Peyer's patch (tissue), 4 donors: ENCODE results near the gene NAV2. TPM values are rescaled to one million over a fixed set of nuclear protein-coding genes. Genes with fewer than 3 reads are reported as not detected.
A peak's percentile ranks its signal among the peaks of the same experiment; 100 is the strongest.

Experiments used
- DNase-seq, 3 donors: peaks; one replicate each; pipeline ENCODE4 v3.0.0-alpha.2; 2017 to 2019
- H3K27ac ChIP-seq, 4 donors: fragments of 200-600 bp; sonication (generic); one replicate each; pipeline ENCODE4 v1.5.1; 2016 to 2019
- H3K27me3 ChIP-seq, 2 donors: fragments of 200-600 bp; sonication (generic); one replicate each; pipeline ENCODE4 v1.5.1; 2019
- H3K36me3 ChIP-seq, 3 donors: fragments of 200-600 bp; sonication (generic); one replicate each; pipeline ENCODE4 v1.5.1; 2016 to 2019
- H3K4me1 ChIP-seq, 4 donors: fragments of 200-600 bp; sonication (generic); one replicate each; pipeline ENCODE4 v1.5.1; 2016 to 2019
- H3K4me3 ChIP-seq, 4 donors: fragments of 200-600 bp; sonication (generic); 1 replicate in 3 of 4; 2 replicates in 1 of 4; pipeline ENCODE4 v1.5.1; 2016 to 2019; ENCODE audit warnings: mild to moderate bottlenecking in 1 of 4
- H3K9me3 ChIP-seq, 4 donors: fragments of 200-600 bp; sonication (generic); one replicate each; pipeline ENCODE4 v1.5.1; 2016 to 2019; ENCODE audit warnings: mild to moderate bottlenecking in 1 of 4
- CTCF ChIP-seq, 6 experiments: fragments of 450-650 bp in 4 of 6; fragments of 200-600 bp in 2 of 6; sonication (generic) in 1 of 6; IDR thresholded peaks; one replicate each; pipeline ENCODE4 v1.5.1; 2017 to 2019; ENCODE audit warnings: antibody characterized with exemption in 6 of 6, mild to moderate bottlenecking in 3 of 6, moderate library complexity in 1 of 6
- POLR2A ChIP-seq, 2 donors: fragments of 450-650 bp; IDR thresholded peaks; one replicate each; pipeline ENCODE4 v1.5.1; 2017; ENCODE audit warnings: antibody characterized with exemption in 2 of 2, mild to moderate bottlenecking in 2 of 2, moderate library complexity in 2 of 2
- total RNA-seq, 4 donors: library from RNA; depleted of rRNA; stranded (reverse); fragments of >200 nt; gene quantifications; one replicate each; pipeline ENCODE4 v1.1.0, GENCODE V29; 2016

NAV2 gene
- total RNA-seq, 4 donors from 2014 or later, result 6.0 to 48.7 (median 20.1) TPM

- no peak overlapping the region for H3K4me3 ChIP-seq
- H3K9me3 ChIP-seq, result no peaks in the 10 kb centered on the region
- no peaks in the 10 kb centered on the region for H3K27me3 ChIP-seq
- H3K36me3 ChIP-seq, result peaks cover 0 to 11% (median 0%) of the 10 kb centered on the region in 3 donors
- TF ChIP-seq POLR2A (IDR thresholded peaks at IDR 0.05) (no peak), CTCF (IDR thresholded peaks at IDR 0.05) (no peak)
- H3K27ac ChIP-seq, result no peak overlapping the region
- H3K4me1 ChIP-seq, result no peaks in the 10 kb centered on the region
- no peak for DNase-seq
These were observed 216.5 kb downstream of the NAV2 start for GRCh38 chr11:19929147-19929546.

GRCh38 chr11:19929655-19930054, 217.0 kb downstream of the NAV2 start:
- Histone ChIP-seq H3K4me1 (no peaks in the 10 kb centered on the region), H3K27me3 (no peaks in the 10 kb centered on the region), H3K4me3 (no peak overlapping the region), H3K27ac (no peak overlapping the region), H3K9me3 (no peaks in the 10 kb centered on the region), H3K36me3 (peaks cover 0 to 11% (median 0%) of the 10 kb centered on the region in 3 donors)
- no peak for TF ChIP-seq POLR2A (IDR thresholded peaks at IDR 0.05)
- no peak for TF ChIP-seq CTCF (IDR thresholded peaks at IDR 0.05)
- no peak for DNase-seq

- Histone ChIP-seq H3K36me3 (peaks cover 0 to 11% (median 0%) of the 10 kb centered on the region in 3 donors), H3K4me1 (no peaks in the 10 kb centered on the region), H3K9me3 (no peaks in the 10 kb centered on the region), H3K27ac (peak overlapping the region in 1 of 4 donors; percentile 35), H3K27me3 (no peaks in the 10 kb centered on the region), H3K4me3 (no peak overlapping the region)
- no peak for DNase-seq
- no peak for TF ChIP-seq POLR2A (IDR thresholded peaks at IDR 0.05)
- no peak for TF ChIP-seq CTCF (IDR thresholded peaks at IDR 0.05)
These were observed 218.6 kb downstream of the NAV2 start for GRCh38 chr11:19931141-19931770.

GRCh38 chr11:19931771-19932369, 219.2 kb downstream of the NAV2 start:
- no peaks in the 10 kb centered on the region for H3K4me1 ChIP-seq
- H3K9me3 ChIP-seq, result no peaks in the 10 kb centered on the region
- no peaks in the 10 kb centered on the region for H3K27me3 ChIP-seq
- no peak for DNase-seq
- no peak overlapping the region for H3K4me3 ChIP-seq
- peaks cover 0 to 11% (median 0%) of the 10 kb centered on the region in 3 donors for H3K36me3 ChIP-seq
- TF ChIP-seq POLR2A (IDR thresholded peaks at IDR 0.05), result no peak
- TF ChIP-seq CTCF (IDR thresholded peaks at IDR 0.05), result no peak
- peak overlapping the region in 1 of 4 donors; percentile 35 for H3K27ac ChIP-seq

GRCh38 chr11:19933132-19933735, 220.6 kb downstream of the NAV2 start:
- no peak for TF ChIP-seq CTCF (IDR thresholded peaks at IDR 0.05)
- TF ChIP-seq POLR2A (IDR thresholded peaks at IDR 0.05), result no peak
- no peak overlapping the region for H3K4me3 ChIP-seq
- H3K9me3 ChIP-seq, result no peaks in the 10 kb centered on the region
- H3K27me3 ChIP-seq, result no peaks in the 10 kb centered on the region
- H3K36me3 ChIP-seq, result peaks cover 0 to 11% (median 0%) of the 10 kb centered on the region in 3 donors
- H3K4me1 ChIP-seq, result no peaks in the 10 kb centered on the region
- no peak for DNase-seq
- no peak overlapping the region for H3K27ac ChIP-seq
